Sigmoid colon (tissue), 4 donors: ENCODE data around the gene STX1B.

Experiments
- CTCF ChIP-seq, 4 experiments: fragments of 450-650 bp in 3 of 4; fragments of 200-600 bp in 1 of 4; IDR thresholded peaks; one replicate each; pipeline ENCODE4 v1.5.1; 2016 to 2019; ENCODE audit warnings: antibody characterized with exemption in 4 of 4, mild to moderate bottlenecking in 3 of 4, moderate library complexity in 2 of 4
- EP300 ChIP-seq, 4 donors: sonication (generic); formaldehyde crosslinking; IDR thresholded peaks; one replicate each; pipeline ENCODE4 v1.6.1; 2017; ENCODE audit warnings: antibody characterized with exemption in 4 of 4
- POLR2A ChIP-seq, 2 donors: fragments of 450-650 bp; IDR thresholded peaks; one replicate each; pipeline ENCODE4 v1.6.1; 2016; ENCODE audit warnings: antibody characterized with exemption in 2 of 2, mild to moderate bottlenecking in 2 of 2, moderate library complexity in 2 of 2
- POLR2AphosphoS5 ChIP-seq, 4 donors: sonication (generic); formaldehyde crosslinking; IDR thresholded peaks; one replicate each; pipeline ENCODE4 v1.6.1; 2017; ENCODE audit warnings: antibody characterized with exemption in 4 of 4

DNA sequence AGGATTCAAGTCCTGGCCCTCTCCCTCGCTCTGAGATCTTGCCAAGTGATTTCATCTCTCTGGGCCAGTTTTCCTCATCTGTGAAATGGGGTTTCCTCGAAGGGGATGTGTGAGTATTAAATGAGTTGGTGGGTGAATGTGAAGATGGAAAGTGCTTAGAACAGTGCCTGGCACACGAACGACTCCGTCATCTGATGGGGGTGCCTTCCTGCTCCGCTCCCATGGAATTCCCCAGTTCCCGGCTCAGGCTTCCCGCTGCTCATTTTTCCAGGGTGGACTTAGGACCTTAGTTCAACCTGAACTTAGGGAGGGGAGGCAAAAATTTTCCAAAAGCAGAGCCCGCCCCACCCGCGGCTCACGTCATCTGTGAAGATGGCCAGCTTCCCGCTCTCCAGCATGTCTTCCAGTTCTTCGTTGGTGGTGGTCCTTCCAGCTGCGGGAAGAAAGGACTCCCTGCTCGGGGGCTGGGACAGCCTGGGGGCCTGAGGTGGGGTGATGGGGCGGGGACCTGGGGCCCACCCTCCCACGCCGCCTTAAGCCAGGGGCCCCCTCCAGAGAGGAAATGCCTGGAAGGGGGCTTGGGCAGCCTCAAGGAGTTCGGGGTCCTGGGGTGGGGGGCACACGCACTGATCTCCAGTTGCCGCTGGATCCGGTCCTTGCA lies 14.0 kb downstream of the STX1B start:
- TF ChIP-seq POLR2AphosphoS5 (IDR thresholded peaks at IDR 0.05) (no peak), CTCF (IDR thresholded peaks at IDR 0.05) (no peak), POLR2A (IDR thresholded peaks at IDR 0.05) (no peak), EP300 (IDR thresholded peaks at IDR 0.05) (no peak)
